ENCODE data around the gene POLRMT. TPM values are rescaled to one million over a fixed set of nuclear protein-coding genes. Genes with fewer than 3 reads are reported as not detected.

POLRMT gene
- total RNA-seq: 10 to 100 TPM; 28.5 to 36.9 TPM
- polyA plus RNA-seq (ENCODE audit: insufficient read length in 6 of 6): 10 to 100 TPM; 32.2 to 44.7 (median 42.6) TPM
- long read RNA-seq, donor 1, partial matches to known transcripts: 0 of 6 reads
- long read RNA-seq, donor 1, other reads (novel, unspliced or antisense): 0 of 6 reads
- long read RNA-seq, donor 2, partial matches to known transcripts: 117 of 140 reads
- long read RNA-seq, donor 2, other reads (novel, unspliced or antisense): 21 of 140 reads
- long read RNA-seq, donor 3, partial matches to known transcripts: 0 of 2 reads
- long read RNA-seq, donor 3, other reads (novel, unspliced or antisense): 0 of 2 reads
- long read RNA-seq, donor 4, partial matches to known transcripts: 4 of 6 reads
- long read RNA-seq, donor 4, other reads (novel, unspliced or antisense): 2 of 6 reads
- long read RNA-seq, donor 5, partial matches to known transcripts: 0 of 1 reads
- long read RNA-seq, donor 5, other reads (novel, unspliced or antisense): 0 of 1 reads
- long read RNA-seq, donor 6, transcript POLRMT-202 (21 exons, 3,835 nt): major isoform, 5 of 6 reads
- long read RNA-seq, donor 6, partial matches to known transcripts: 0 of 6 reads
- long read RNA-seq, donor 6, other reads (novel, unspliced or antisense): 0 of 6 reads
- long read RNA-seq, donor 7, partial matches to known transcripts: 0 of 4 reads
- long read RNA-seq, donor 7, other reads (novel, unspliced or antisense): 0 of 4 reads
- long read RNA-seq, donor 8, partial matches to known transcripts: 8 of 10 reads
- long read RNA-seq, donor 8, other reads (novel, unspliced or antisense): 0 of 10 reads
- long read RNA-seq, donor 9: 0 reads
- long read RNA-seq, donor 10, partial matches to known transcripts: 3 of 5 reads
- long read RNA-seq, donor 10, other reads (novel, unspliced or antisense): 1 of 5 reads
- long read RNA-seq, donor 11: 0 reads
- long read RNA-seq, donor 12, partial matches to known transcripts: 0 of 18 reads
- long read RNA-seq, donor 12, other reads (novel, unspliced or antisense): 15 of 18 reads

DNA sequence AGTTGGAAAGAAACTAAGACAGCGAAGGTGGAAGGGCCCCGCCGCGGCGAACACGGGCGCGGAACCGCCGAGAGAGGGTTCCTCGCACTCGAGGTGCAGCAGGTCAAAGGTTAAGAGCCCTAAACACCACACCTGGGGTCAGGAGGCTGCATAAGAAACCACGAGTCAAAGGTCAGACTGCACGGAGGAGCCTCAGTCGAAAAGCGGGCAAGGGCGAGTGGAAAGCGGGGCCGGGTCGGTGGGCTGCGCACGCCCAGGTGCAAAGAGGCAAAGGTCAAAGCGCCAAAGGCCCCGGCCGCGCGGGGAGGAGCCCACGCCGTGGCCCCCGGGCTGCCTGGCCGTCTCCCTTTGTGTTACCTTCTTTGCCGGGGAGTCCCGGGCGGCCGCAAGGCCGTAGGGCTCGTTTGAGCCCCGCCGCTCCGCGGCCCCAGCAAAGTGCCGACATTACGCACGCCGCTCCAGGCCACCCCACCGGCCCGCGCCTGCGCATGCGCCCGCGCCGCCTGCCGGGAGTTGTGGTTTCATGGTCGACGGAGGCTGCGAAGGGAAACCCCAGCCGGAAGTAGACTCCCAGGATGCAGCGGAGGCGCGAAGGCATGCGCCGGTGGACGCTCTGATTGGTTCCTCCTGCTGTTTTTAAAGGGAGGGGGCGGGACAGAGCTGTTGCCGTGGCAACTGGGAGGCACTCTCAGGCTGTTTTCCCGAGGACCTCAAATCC, at the start of gene POLRMT:
Gene POLRMT (minus strand): TSS at position 470 of the 718 bp plus-strand sequence. CDS start 25 bp downstream, at position 445.
- Histone ChIP-seq H3K9me3 (no peaks in the 10 kb centered on the region), H3K36me3 (peaks cover 0 to 27% of the 10 kb centered on the region in 2 donors), H3K27me3 (no peaks in the 10 kb centered on the region), H3K27ac (peak within 1 kb of the TSS in 1 of 2 donors; percentile 77), H3K4me1 (peaks cover 13 to 28% of the 10 kb centered on the region in 2 donors), H3K4me3 (peak within 1 kb of the TSS; percentile 76 to 99)
- DNase-seq: peak; percentile 98 to 99 (median 98)
- intact Hi-C loops (cut with DNase I): no loop called here
- peak; percentile 97 for ATAC-seq
- TF ChIP-seq, protein P1, sequence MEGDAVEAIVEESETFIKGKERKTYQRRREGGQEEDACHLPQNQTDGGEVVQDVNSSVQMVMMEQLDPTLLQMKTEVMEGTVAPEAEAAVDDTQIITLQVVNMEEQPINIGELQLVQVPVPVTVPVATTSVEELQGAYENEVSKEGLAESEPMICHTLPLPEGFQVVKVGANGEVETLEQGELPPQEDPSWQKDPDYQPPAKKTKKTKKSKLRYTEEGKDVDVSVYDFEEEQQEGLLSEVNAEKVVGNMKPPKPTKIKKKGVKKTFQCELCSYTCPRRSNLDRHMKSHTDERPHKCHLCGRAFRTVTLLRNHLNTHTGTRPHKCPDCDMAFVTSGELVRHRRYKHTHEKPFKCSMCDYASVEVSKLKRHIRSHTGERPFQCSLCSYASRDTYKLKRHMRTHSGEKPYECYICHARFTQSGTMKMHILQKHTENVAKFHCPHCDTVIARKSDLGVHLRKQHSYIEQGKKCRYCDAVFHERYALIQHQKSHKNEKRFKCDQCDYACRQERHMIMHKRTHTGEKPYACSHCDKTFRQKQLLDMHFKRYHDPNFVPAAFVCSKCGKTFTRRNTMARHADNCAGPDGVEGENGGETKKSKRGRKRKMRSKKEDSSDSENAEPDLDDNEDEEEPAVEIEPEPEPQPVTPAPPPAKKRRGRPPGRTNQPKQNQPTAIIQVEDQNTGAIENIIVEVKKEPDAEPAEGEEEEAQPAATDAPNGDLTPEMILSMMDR (IDR thresholded peaks at IDR 0.05): peak in 1 of 2 donors; percentile 36

DNA sequence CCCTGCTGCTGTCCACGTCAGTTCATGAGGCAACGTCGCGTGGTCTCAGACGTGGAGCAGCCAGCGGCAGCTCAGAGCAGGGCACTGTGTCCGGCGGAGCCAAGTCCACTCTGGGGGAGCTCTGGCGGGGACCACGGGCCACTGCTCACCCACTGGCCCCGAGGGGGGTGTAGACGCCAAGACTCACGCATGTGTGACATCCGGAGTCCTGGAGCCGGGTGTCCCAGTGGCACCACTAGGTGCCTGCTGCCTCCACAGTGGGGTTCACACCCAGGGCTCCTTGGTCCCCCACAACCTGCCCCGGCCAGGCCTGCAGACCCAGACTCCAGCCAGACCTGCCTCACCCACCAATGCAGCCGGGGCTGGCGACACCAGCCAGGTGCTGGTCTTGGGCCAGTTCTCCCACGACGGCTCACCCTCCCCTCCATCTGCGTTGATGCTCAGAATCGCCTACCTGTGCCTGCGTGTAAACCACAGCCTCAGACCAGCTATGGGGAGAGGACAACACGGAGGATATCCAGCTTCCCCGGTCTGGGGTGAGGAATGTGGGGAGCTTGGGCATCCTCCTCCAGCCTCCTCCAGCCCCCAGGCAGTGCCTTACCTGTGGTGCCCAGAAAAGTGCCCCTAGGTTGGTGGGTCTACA, 49.5 kb upstream of the POLRMT start:
- H3K4me1 ChIP-seq: peaks cover 9 to 26% of the 10 kb centered on the region in 2 donors
- intact Hi-C loops (cut with DNase I): no loop called here
- no peak overlapping the region for H3K27ac ChIP-seq
- TF ChIP-seq, protein P1 (IDR thresholded peaks at IDR 0.05): no peak
- peaks cover 0 to 3% of the 10 kb centered on the region in 2 donors for H3K27me3 ChIP-seq
- ATAC-seq (no peak), DNase-seq (no peak)
- H3K9me3 ChIP-seq: no peaks in the 10 kb centered on the region
- no peak overlapping the region for H3K4me3 ChIP-seq
- H3K36me3 ChIP-seq: no peaks in the 10 kb centered on the region

- Histone ChIP-seq H3K27me3 (peaks cover 0 to 18% of the 10 kb centered on the region in 2 donors), H3K36me3 (no peaks in the 10 kb centered on the region), H3K27ac (peak overlapping the region; percentile 79 to 91), H3K4me3 (peak overlapping the region in 1 of 2 donors; percentile 60), H3K9me3 (no peaks in the 10 kb centered on the region), H3K4me1 (peaks cover 9 to 41% of the 10 kb centered on the region in 2 donors)
- TF ChIP-seq, protein P1 (IDR thresholded peaks at IDR 0.05): no peak
- ATAC-seq: no peak
- intact Hi-C loops (cut with DNase I): no loop called here
- DNase-seq: peak in 3 of 4 donors; percentile 85 to 96 (median 95)
Observed at GRCh38 chr19:681029-682019, 48.0 kb upstream of the POLRMT start.

Data from left lung (tissue), 14 donors.